Measurements from ENCODE around the gene RTL5.
A peak's percentile ranks its signal among the peaks of the same experiment; 100 is the strongest.

RTL5 gene

DNA sequence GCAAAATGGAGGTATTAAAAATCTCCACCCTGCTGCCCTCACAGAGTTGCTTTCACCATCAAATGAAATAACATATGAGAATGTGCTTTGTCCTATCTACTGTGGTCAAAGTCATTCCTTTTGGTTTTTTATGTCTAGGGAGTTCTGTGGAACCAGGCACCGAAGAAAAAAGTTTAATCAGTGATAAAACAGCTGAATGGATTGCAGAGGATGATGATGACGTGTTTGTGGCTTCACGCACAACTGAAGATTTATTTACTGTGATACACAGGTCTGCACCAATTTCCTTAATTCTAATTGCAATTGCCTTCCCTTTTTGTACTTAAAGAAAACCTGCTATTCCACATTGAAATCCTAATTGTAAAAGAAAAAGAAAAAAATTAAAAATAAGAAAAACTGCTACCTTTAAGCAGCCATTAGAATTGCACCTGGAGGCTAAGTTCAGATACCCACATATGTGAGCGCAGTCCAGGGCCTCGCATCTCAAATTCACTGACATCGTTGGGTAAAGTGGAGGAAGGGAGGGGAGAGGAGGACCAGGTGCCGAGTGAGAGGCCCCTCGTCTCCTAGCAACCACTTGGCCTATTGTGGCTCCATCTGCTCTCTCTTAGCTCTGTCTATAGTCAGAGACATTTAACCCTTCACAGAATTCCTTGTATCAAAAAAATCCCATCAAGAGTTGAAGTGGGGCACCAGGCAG, 10.5 kb upstream of the RTL5 start:
- Histone ChIP-seq H3K4me3 (ENCODE audit: control insufficient read depth in 1 of 7, extremely low read depth in 1 of 7, insufficient read depth in 4 of 7, low read depth in 2 of 7, low read length in 6 of 7) (no peak overlapping the region), H3K27ac (ENCODE audit: insufficient read depth in 1 of 2, low read depth in 1 of 2, low read length in 2 of 2, poor library complexity in 1 of 2, severe bottlenecking in 2 of 2) (no peak overlapping the region), H3K27me3 (replicated peaks in 2 of 5; ENCODE audit: control insufficient read depth in 4 of 5, insufficient read depth in 5 of 5, low read length in 4 of 5) (peaks cover 0 to 37% (median 0%) of the 10 kb centered on the region in 5 experiments), H3K4me1 (ENCODE audit: control extremely low read depth in 1 of 4, control insufficient read depth in 4 of 4, insufficient read depth in 4 of 4, low read length in 3 of 4) (peaks cover 0 to 6% (median 2%) of the 10 kb centered on the region in 4 experiments), H3K36me3 (ENCODE audit: control insufficient read depth in 4 of 4, insufficient read depth in 4 of 4, low read length in 3 of 4) (peaks cover 0 to 29% (median 15%) of the 10 kb centered on the region in 4 experiments), H3K9me3 (ENCODE audit: control extremely low read depth in 1 of 5, control insufficient read depth in 4 of 5, insufficient read depth in 2 of 5, low read depth in 1 of 5, low read length in 4 of 5) (no peaks in the 10 kb centered on the region)
- WGBS (ENCODE audit: insufficient coverage) = 20% methylated on average over 1 of the region's 8 CpGs
- POLR2A ChIA-PET = interaction anchor here (0.7 kb wide), 1 partner anchor 10 kb away, joined by 4 read pairs; the partner anchor contains the start of gene RTL5
- CTCF ChIA-PET = interaction anchor here (0.6 to 1.4 kb wide), 2 partner anchors 10 to 15 kb away, joined by 3 to 5 read pairs; no protein-coding TSS in a partner anchor
- DNase-seq = peak in 2 of 3 donors; percentile 36 to 47

DNA sequence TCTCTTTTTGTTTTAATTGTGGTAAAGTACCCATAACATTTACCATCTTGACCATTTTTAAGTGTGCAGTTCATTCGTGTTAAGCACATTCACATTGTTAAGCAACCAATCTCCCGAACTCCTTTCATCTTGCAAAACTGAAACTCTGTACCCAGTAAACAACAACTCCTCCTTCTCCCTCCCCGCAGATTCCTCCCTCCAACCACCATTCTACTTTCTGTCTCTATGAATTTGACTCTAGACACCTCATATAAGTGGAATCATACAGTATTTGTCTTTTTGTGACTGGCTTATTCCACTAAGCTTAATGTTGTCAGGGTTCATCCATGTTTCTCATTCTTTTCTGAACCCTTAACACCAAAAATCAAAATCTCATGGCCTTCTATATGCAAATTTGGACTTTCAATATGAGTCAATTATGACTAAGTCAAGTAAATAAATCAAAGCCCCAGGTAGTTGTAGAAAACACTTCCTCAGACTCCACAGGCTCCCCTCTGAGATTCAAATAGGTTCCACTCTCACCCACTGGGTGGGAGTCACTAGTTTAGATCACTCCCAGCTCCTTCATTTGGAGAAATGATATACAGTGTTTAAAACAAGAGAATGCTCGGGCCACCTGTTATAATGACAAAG, 9.8 kb upstream of the RTL5 start:
- 74% methylated on average over 4 of the region's 4 CpGs for WGBS (ENCODE audit: insufficient coverage)
- peaks cover 0 to 6% (median 2%) of the 10 kb centered on the region in 4 experiments for H3K4me1 ChIP-seq (ENCODE audit: control extremely low read depth in 1 of 4, control insufficient read depth in 4 of 4, insufficient read depth in 4 of 4, low read length in 3 of 4)
- no peak for DNase-seq
- no peaks in the 10 kb centered on the region for H3K9me3 ChIP-seq (ENCODE audit: control extremely low read depth in 1 of 5, control insufficient read depth in 4 of 5, insufficient read depth in 2 of 5, low read depth in 1 of 5, low read length in 4 of 5)
- ChIA-PET CTCF (interaction anchor here (0.6 to 1.4 kb wide), 2 partner anchors 9 to 14 kb away, joined by 3 to 5 read pairs; no protein-coding TSS in a partner anchor), POLR2A (interaction anchor here (0.7 kb wide), 1 partner anchor 10 kb away, joined by 4 read pairs; the partner anchor contains the start of gene RTL5)
- H3K27ac ChIP-seq (ENCODE audit: insufficient read depth in 1 of 2, low read depth in 1 of 2, low read length in 2 of 2, poor library complexity in 1 of 2, severe bottlenecking in 2 of 2) = no peak overlapping the region
- peaks cover 0 to 33% (median 15%) of the 10 kb centered on the region in 4 experiments for H3K36me3 ChIP-seq (ENCODE audit: control insufficient read depth in 4 of 4, insufficient read depth in 4 of 4, low read length in 3 of 4)
- no peak overlapping the region for H3K4me3 ChIP-seq (ENCODE audit: control insufficient read depth in 1 of 7, extremely low read depth in 1 of 7, insufficient read depth in 4 of 7, low read depth in 2 of 7, low read length in 6 of 7)
- H3K27me3 ChIP-seq (replicated peaks in 2 of 5; ENCODE audit: control insufficient read depth in 4 of 5, insufficient read depth in 5 of 5, low read length in 4 of 5) = peaks cover 0 to 32% (median 0%) of the 10 kb centered on the region in 5 experiments

DNA sequence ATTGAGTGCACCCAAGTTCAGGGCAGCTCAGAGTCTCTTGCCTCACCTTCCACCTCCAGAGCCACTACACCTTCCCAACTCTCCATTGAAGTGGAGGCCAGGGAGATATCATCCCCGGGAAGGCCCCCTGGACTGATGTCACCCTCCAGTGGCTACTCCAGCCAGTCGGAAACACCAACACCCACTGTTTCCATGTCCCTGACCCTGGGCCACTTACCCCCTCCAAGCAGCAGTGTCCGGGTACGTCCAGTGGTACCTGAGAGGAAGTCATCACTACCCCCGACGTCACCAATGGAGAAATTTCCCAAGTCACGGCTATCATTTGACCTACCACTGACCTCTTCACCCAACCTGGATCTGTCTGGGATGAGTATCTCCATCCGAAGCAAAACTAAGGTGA, 7.8 kb upstream of the RTL5 start:
- Histone ChIP-seq H3K4me1 (ENCODE audit: control extremely low read depth in 1 of 4, control insufficient read depth in 4 of 4, insufficient read depth in 4 of 4, low read length in 3 of 4) (peaks cover 0 to 6% (median 2%) of the 10 kb centered on the region in 4 experiments), H3K9me3 (ENCODE audit: control extremely low read depth in 1 of 5, control insufficient read depth in 4 of 5, insufficient read depth in 2 of 5, low read depth in 1 of 5, low read length in 4 of 5) (no peaks in the 10 kb centered on the region), H3K36me3 (ENCODE audit: control insufficient read depth in 4 of 4, insufficient read depth in 4 of 4, low read length in 3 of 4) (peaks cover 0 to 33% (median 16%) of the 10 kb centered on the region in 4 experiments), H3K4me3 (ENCODE audit: control insufficient read depth in 1 of 7, extremely low read depth in 1 of 7, insufficient read depth in 4 of 7, low read depth in 2 of 7, low read length in 6 of 7) (no peak overlapping the region), H3K27me3 (replicated peaks in 2 of 5; ENCODE audit: control insufficient read depth in 4 of 5, insufficient read depth in 5 of 5, low read length in 4 of 5) (peaks cover 0 to 36% (median 0%) of the 10 kb centered on the region in 5 experiments), H3K27ac (ENCODE audit: insufficient read depth in 1 of 2, low read depth in 1 of 2, low read length in 2 of 2, poor library complexity in 1 of 2, severe bottlenecking in 2 of 2) (no peak overlapping the region)
- no peak for DNase-seq
- ChIA-PET POLR2A (no interaction called here), CTCF (no interaction called here)
- 94% methylated on average over 8 of the region's 8 CpGs for WGBS (ENCODE audit: insufficient coverage)

DNA sequence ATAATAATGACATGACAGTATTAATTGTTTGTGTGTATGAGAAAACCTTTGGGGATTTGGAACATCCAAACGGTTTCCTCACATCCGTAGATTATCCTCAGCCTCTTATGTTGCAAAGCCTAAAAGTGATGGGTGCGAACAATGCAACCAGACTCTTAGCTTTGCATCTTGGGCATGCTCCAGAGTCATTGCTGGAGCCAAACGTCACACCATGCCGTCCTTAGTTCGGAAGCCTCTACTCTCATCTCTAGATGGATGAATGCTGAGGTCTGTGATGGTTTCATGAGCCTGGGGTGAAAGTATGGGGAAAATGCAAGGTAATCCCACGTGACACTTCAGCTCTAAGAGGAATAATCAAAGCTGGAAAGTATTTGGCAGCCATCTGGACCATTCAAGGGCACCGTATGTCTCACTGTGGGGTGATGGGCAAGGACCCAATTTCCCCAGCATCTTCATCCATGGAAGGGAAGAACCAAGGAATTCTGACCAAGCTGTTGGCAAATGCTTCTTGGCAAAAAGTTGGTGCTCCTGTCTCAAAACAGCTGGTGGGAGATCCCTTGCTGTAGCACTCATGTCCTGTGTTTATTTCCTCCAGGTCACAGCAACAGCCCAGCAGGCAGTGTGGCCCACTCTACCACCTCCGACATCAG, 6.3 kb upstream of the RTL5 start:
- WGBS (ENCODE audit: insufficient coverage) = 90% methylated on average over 8 of the region's 9 CpGs
- ChIA-PET CTCF (no interaction called here), POLR2A (no interaction called here)

DNA sequence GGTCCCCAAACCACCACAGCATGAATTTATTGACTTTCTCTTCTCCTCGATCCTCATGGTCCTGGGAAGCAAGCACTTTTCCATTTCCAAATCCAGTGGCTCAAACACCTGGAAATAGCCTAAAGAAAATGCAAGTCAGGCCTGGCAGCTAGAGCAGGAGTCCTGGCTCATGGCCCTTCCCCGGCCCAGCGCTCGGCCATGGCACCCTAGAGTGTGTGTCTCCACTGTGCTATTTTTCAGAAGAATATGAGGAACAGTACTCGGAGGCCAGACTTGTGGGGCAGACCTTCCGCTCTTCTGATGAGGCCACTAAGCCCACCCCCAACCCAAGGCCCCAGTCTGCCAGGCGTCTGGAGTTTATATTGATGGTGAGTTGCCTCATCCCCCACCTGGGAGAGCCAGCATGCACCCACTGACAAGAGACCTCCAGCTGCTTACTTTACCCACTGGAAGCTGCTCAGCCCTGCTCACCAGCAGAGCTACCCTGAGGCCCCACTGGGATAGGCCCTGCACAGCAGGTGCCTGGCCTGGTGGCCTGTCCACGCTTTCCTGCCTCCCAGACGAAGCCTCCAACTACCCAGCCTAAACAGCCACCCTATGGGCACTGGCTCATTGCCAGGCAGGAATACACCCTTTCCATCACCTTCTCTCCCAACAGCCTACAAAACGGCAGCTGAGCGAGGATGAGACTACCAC, 2.3 kb upstream of the RTL5 start:
- peaks cover 0 to 15% (median 5%) of the 10 kb centered on the region in 4 experiments for H3K4me1 ChIP-seq (ENCODE audit: control extremely low read depth in 1 of 4, control insufficient read depth in 4 of 4, insufficient read depth in 4 of 4, low read length in 3 of 4)
- POLR2A ChIA-PET = no interaction called here
- no peak overlapping the region for H3K27ac ChIP-seq (ENCODE audit: insufficient read depth in 1 of 2, low read depth in 1 of 2, low read length in 2 of 2, poor library complexity in 1 of 2, severe bottlenecking in 2 of 2)
- CTCF ChIA-PET = no interaction called here
- 88% methylated on average over 7 of the region's 11 CpGs for WGBS (ENCODE audit: insufficient coverage)
- H3K36me3 ChIP-seq (ENCODE audit: control insufficient read depth in 4 of 4, insufficient read depth in 4 of 4, low read length in 3 of 4) = peaks cover 0 to 25% (median 16%) of the 10 kb centered on the region in 4 experiments
- no peak overlapping the region for H3K4me3 ChIP-seq (ENCODE audit: control insufficient read depth in 1 of 7, extremely low read depth in 1 of 7, insufficient read depth in 4 of 7, low read depth in 2 of 7, low read length in 6 of 7)
- DNase-seq = no peak
- peaks cover 0 to 51% (median 0%) of the 10 kb centered on the region in 5 experiments for H3K27me3 ChIP-seq (replicated peaks in 2 of 5; ENCODE audit: control insufficient read depth in 4 of 5, insufficient read depth in 5 of 5, low read length in 4 of 5)
- no peaks in the 10 kb centered on the region for H3K9me3 ChIP-seq (ENCODE audit: control extremely low read depth in 1 of 5, control insufficient read depth in 4 of 5, insufficient read depth in 2 of 5, low read depth in 1 of 5, low read length in 4 of 5)

More for the DNA sequence above, 6.3 kb upstream of the RTL5 start:
- peaks cover 0 to 42% (median 0%) of the 10 kb centered on the region in 5 experiments for H3K27me3 ChIP-seq (replicated peaks in 2 of 5; ENCODE audit: control insufficient read depth in 4 of 5, insufficient read depth in 5 of 5, low read length in 4 of 5)
- H3K36me3 ChIP-seq (ENCODE audit: control insufficient read depth in 4 of 4, insufficient read depth in 4 of 4, low read length in 3 of 4) = peaks cover 0 to 36% (median 23%) of the 10 kb centered on the region in 4 experiments
- no peak overlapping the region for H3K27ac ChIP-seq (ENCODE audit: insufficient read depth in 1 of 2, low read depth in 1 of 2, low read length in 2 of 2, poor library complexity in 1 of 2, severe bottlenecking in 2 of 2)
- H3K4me1 ChIP-seq (ENCODE audit: control extremely low read depth in 1 of 4, control insufficient read depth in 4 of 4, insufficient read depth in 4 of 4, low read length in 3 of 4) = peaks cover 0 to 5% (median 2%) of the 10 kb centered on the region in 4 experiments
- no peaks in the 10 kb centered on the region for H3K9me3 ChIP-seq (ENCODE audit: control extremely low read depth in 1 of 5, control insufficient read depth in 4 of 5, insufficient read depth in 2 of 5, low read depth in 1 of 5, low read length in 4 of 5)
- no peak for DNase-seq
- no peak overlapping the region for H3K4me3 ChIP-seq (ENCODE audit: control insufficient read depth in 1 of 7, extremely low read depth in 1 of 7, insufficient read depth in 4 of 7, low read depth in 2 of 7, low read length in 6 of 7)

DNA sequence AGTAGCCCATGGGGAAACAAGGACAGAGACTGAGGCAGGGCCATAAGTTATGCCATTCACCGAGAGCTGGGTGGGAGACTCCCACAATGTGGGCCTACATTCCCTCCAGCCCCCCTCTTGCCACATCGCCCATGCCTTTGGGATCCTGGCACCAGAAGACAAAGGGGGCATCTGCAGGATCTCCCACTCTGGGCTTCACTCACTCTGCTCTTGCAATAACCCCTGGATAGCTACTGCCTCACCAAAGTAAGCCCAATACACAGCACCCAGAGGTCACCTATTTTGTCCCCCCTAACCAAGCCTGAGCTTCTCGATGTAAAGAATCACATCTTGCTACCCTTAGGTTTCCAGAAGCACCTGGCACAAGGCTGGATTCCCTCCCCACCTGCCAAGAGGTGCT, 741 bp upstream of the RTL5 start:
- DNase-seq = no peak
- Histone ChIP-seq H3K27me3 (replicated peaks in 2 of 5; ENCODE audit: control insufficient read depth in 4 of 5, insufficient read depth in 5 of 5, low read length in 4 of 5) (peaks cover 0 to 56% (median 0%) of the 10 kb centered on the region in 5 experiments), H3K27ac (ENCODE audit: insufficient read depth in 1 of 2, low read depth in 1 of 2, low read length in 2 of 2, poor library complexity in 1 of 2, severe bottlenecking in 2 of 2) (no peak overlapping the region), H3K4me3 (ENCODE audit: control insufficient read depth in 1 of 7, extremely low read depth in 1 of 7, insufficient read depth in 4 of 7, low read depth in 2 of 7, low read length in 6 of 7) (peak overlapping the region in 2 of 7 experiments; percentile 55 to 65), H3K4me1 (ENCODE audit: control extremely low read depth in 1 of 4, control insufficient read depth in 4 of 4, insufficient read depth in 4 of 4, low read length in 3 of 4) (peaks cover under 1 to 29% (median 9%) of the 10 kb centered on the region in 4 experiments), H3K36me3 (ENCODE audit: control insufficient read depth in 4 of 4, insufficient read depth in 4 of 4, low read length in 3 of 4) (peaks cover 0 to 16% (median 8%) of the 10 kb centered on the region in 4 experiments), H3K9me3 (ENCODE audit: control extremely low read depth in 1 of 5, control insufficient read depth in 4 of 5, insufficient read depth in 2 of 5, low read depth in 1 of 5, low read length in 4 of 5) (no peaks in the 10 kb centered on the region)
- CTCF ChIA-PET = interaction anchor here (0.7 to 10.1 kb wide), 5 partner anchors 9 to 134 kb away, joined by 3 to 127 read pairs (median 5); no protein-coding TSS in a partner anchor
- POLR2A ChIA-PET = interaction anchor here (0.6 to 1.1 kb wide), 2 partner anchors 10 to 224 kb away, joined by 3 to 4 read pairs; no protein-coding TSS in a partner anchor
- 82% methylated on average over 2 of the region's 3 CpGs for WGBS (ENCODE audit: insufficient coverage)

All from common myeloid progenitor, CD34-positive (primary cell).